NCI-H2029 treated with DMSO at 0.1 percent for 48 hours (cell line): ENCODE measurements around the gene CCDC88C.

Experiments
- DNase-seq: peaks from one replicate; lab custom pipeline; 2025; lab: John Stamatoyannopoulos, UW

Gene CCDC88C

GRCh38 chr14:91306547-91306946 is 111.1 kb downstream of the CCDC88C start:
- DNase-seq, result no peak

GRCh38 chr14:91305650-91306431 is 111.8 kb downstream of the CCDC88C start:
- DNase-seq, result no peak

GRCh38 chr14:91303924-91304229 is 113.7 kb downstream of the CCDC88C start:
- DNase-seq, result no peak

GRCh38 chr14:91303091-91303923 is 114.3 kb downstream of the CCDC88C start:
- no peak for DNase-seq

GRCh38 chr14:91302391-91302790 is 115.2 kb downstream of the CCDC88C start:
- DNase-seq, result no peak

- DNase-seq, result no peak
Measured at GRCh38 chr14:91300957-91301356, 116.7 kb downstream of the CCDC88C start.

- no peak for DNase-seq
Measured at GRCh38 chr14:91300283-91300895, 117.2 kb downstream of the CCDC88C start.

- DNase-seq, result peak; percentile 19
Measured at GRCh38 chr14:91299121-91300115, 118.2 kb downstream of the CCDC88C start.

- no peak for DNase-seq
Measured at GRCh38 chr14:91298576-91298975, 119.0 kb downstream of the CCDC88C start.

GRCh38 chr14:91297081-91297711 is 120.4 kb downstream of the CCDC88C start:
- no peak for DNase-seq

- no peak for DNase-seq
Measured at GRCh38 chr14:91295851-91296796, 121.5 kb downstream of the CCDC88C start.

- no peak for DNase-seq
Measured at GRCh38 chr14:91295276-91295845, 122.3 kb downstream of the CCDC88C start.

GRCh38 chr14:91294153-91294552 is 123.5 kb downstream of the CCDC88C start:
- DNase-seq, result no peak

GRCh38 chr14:91293281-91293680 is 124.3 kb downstream of the CCDC88C start:
- no peak for DNase-seq

- DNase-seq, result no peak
Measured at GRCh38 chr14:91292491-91292890, 125.1 kb downstream of the CCDC88C start.

- DNase-seq, result no peak
Measured at GRCh38 chr14:91291786-91292405, 125.7 kb downstream of the CCDC88C start.

GRCh38 chr14:91290986-91291385 is 126.6 kb downstream of the CCDC88C start:
- no peak for DNase-seq

- no peak for DNase-seq
Measured at GRCh38 chr14:91289464-91289863, 128.2 kb downstream of the CCDC88C start.

GRCh38 chr14:91288876-91289275 is 128.7 kb downstream of the CCDC88C start:
- no peak for DNase-seq
